GM18508 (cell line): ENCODE data around the gene MACC1.
"Not testable (repeated sequence)": the region's sequence is repeated elsewhere in the genome, so short reads cannot be mapped to it uniquely, and the experiment has no call there.

Experiments
- ATAC-seq: cut with Tn5 transposase; IDR thresholded peaks from one replicate; pipeline ENCODE4 v1.9.1; 2021; ENCODE audit warnings: moderate number of reproducible peaks; ENCODE audit not compliant: insufficient read depth, unreplicated experiment

MACC1 gene

GRCh38 chr7:20136647-20137046, 80.5 kb downstream of the MACC1 start:
- no peak for ATAC-seq

- ATAC-seq = no peak
Observed at GRCh38 chr7:20133803-20134202, 83.4 kb downstream of the MACC1 start.

DNA sequence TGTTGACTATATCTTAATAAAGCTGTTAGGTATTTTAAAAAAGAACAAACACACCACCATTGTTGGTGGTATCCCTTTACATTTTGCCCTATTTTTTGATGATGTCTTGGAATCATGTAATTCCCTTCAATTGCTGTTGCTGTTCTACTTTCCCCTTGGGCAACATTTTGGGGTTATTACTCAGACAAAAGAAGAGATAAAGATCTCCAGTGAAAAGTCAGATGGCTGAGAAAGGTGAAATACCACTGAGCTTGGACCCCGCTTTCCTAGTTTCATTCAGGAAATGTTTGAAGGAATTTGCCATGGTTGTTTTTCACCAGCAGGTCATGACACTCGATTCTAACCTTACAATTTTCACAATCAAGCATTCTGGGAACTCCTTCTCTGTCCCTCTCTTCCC, 84.6 kb downstream of the MACC1 start:
- ATAC-seq = no peak

DNA sequence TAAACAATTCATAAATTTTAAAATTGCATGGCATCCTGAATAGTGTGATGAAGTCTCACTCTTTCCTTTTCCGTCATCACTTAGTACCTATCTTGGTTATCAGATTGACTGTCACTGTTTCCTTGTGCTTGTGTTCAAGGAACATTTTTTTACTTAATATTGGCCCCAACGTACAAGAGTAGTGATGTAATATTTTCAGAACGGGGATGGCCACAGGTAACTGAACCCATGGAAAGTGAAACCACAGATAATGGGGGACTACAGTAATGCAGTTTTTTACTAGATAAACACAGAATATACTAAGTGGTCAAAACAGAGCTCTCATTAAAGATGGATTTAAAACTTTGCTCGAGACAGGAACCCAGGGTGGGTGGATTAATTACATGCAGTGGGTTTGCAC, 85.4 kb downstream of the MACC1 start:
- no peak for ATAC-seq

DNA sequence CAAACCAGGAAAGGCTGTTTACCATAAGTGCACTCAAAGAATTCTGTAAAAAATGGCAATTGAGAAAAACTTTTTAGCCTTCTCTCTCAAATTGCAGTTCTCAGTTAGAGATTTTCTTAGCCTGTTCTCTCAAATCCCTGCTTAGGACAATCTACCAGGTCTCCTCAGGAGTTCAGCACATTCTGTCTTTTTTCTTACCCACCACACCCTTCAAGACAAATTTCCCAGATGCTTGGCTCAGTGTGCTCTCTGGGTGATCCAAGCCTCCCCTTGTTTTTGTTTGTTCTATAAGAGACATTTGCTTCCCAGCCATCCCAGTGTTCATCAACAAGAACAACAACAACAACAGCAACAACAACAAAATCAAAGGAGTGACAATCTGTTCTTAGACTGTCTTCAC, 87.3 kb downstream of the MACC1 start:
- no peak for ATAC-seq

DNA sequence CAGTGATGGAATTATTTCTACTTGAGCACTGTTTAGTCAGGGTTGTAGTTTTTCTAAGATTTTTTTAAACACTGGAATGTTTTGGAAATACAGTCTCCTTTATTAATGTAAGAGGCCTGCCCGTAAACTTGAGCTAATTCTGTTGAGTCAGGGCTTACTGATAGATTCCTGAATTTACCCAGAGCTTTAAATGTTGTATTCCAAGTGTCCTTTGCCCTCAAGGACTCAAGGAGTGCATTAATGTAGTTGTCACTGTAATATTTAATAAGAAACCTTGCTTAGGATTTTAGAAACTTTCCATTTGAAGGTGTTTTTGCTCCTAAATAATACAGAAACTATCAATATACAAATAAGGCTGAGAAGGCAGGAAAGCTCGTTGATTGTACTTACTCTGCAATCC, 89.2 kb downstream of the MACC1 start:
- no peak for ATAC-seq

- ATAC-seq = not testable (repeated sequence)
Observed at GRCh38 chr7:20126060-20126459, 91.1 kb downstream of the MACC1 start.

DNA sequence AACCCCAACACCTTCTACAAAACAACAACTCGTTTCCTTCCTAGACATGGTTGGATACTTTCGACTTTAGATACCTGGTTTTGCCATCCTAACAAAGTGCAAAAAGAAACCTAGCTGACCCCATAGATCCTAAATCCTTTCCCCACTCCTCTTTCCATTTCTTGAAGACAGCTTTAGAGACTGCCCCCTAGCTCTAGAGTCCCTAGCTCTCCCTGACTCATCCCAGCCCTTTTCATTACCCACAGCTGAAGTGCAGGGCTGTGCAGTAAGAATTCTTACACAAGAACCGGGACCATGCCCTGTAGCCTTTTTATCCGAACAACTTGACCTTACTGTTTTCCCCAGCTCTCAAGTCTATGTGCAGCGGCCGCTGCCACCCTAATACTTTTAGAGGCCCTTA, 93.1 kb downstream of the MACC1 start:
- ATAC-seq = not testable (repeated sequence)

- not testable (repeated sequence) for ATAC-seq
Observed at GRCh38 chr7:20122653-20123316, 94.4 kb downstream of the MACC1 start.

DNA sequence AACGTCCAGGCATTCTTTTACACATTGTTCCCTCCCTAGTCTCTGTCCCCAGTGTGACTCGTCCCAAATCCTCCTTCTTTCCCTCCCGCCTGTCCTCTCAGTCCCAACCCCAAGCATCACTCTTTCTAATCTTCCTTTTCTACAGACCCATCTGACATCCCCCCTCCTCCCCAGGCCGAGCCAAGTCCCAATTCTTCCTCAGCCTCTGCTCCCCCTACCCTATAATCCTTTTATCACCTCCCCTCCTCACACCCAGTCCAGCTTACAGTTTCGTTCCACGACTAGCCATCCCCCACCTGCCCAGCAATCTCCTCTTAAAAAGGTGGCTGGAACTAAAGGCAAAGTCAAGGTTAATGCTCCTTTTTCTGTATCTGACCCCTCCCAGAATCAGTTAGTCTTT, 95.1 kb downstream of the MACC1 start:
- no peak for ATAC-seq

- no peak for ATAC-seq
Observed at GRCh38 chr7:20121404-20121803, 95.8 kb downstream of the MACC1 start.

- not testable (repeated sequence) for ATAC-seq
Observed at GRCh38 chr7:20120611-20121168, 96.5 kb downstream of the MACC1 start.

GRCh38 chr7:20116869-20117268, 100.3 kb downstream of the MACC1 start:
- no peak for ATAC-seq

GRCh38 chr7:20114468-20114867, 102.7 kb downstream of the MACC1 start:
- ATAC-seq = peak; percentile 77

DNA sequence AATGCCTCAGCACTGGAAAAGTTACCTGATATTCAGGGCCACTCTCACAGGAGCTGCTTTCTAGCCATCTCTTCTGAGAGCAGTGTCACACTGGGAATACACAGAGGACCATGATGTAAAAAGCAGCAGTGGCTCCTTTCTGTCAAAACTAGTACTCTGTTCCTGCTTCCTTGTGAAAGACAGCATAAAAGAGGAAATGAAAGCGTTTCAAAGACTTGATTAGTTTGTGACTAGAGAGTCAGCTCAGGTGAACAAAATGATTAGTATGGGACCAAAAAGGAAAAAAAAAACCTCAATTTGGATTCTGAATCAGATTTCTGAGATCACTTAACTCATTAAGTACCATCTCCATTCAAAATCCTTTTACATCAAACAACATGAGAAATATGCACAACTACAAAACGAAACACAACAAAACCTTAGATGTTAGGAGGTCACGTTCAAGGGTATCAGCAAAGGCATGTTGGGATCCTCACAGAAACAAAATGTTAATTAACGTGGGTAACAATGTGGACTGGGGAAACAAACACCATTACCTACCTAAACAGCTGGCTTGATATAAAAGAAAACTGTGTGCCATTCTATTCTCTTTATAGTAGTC, 103.7 kb downstream of the MACC1 start:
- ATAC-seq = peak; percentile 70

GRCh38 chr7:20112696-20113095, 104.5 kb downstream of the MACC1 start:
- no peak for ATAC-seq

DNA sequence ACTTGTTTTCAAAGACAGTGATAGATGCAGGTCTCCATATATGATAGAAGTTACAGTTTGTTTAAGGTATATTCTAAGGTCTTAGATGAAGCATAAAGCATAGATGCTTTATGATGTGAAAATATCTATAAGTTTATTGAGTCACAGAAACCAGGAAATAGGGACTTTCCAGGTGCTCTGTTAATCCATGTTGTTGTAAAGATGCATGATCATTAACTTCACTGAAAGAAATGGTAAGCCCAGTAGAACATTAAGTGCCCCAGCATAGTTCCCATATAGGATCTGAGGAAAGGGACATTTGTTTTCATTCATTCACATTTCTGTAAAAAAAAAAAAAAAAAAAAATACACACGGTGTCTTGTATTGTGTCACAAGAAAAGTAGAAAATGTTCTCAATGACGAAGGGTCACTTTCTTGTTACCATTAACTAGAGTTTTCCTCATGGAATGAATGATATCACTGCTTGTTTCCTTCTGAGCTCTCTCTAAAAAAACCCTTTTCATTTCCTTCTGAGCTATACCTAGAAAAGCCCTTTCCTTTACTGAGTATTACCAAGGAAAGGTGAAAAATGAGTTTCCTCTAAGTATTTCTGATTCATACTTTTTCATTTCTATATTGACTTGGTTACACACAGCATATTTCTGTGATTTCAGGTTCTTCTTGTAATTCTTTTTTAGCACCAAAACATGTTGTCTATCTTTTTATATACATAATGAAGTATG, 105.2 kb downstream of the MACC1 start:
- no peak for ATAC-seq

- ATAC-seq = no peak
Observed at GRCh38 chr7:20107582-20107981, 109.6 kb downstream of the MACC1 start.

- no peak for ATAC-seq
Observed at GRCh38 chr7:20104696-20105095, 112.5 kb downstream of the MACC1 start.

DNA sequence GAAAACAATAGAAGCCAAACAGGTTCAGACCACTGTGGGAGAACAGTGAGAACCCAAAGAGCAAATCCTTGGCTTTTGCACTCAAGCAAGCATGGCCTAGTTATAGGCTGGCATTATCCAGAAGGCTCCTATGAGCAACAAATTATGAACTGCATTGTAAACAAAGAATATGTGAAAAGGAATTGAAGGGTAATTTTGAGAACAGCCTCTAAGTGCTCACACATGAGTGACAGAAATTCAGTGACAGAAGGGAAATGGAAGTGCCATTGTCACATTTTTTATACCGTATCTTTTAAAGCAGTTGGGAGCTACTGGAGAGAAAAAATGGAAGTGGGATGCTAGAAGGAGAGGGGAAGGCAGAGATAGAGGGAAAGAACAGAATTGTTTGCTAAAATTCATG, 114.2 kb downstream of the MACC1 start:
- ATAC-seq = no peak

DNA sequence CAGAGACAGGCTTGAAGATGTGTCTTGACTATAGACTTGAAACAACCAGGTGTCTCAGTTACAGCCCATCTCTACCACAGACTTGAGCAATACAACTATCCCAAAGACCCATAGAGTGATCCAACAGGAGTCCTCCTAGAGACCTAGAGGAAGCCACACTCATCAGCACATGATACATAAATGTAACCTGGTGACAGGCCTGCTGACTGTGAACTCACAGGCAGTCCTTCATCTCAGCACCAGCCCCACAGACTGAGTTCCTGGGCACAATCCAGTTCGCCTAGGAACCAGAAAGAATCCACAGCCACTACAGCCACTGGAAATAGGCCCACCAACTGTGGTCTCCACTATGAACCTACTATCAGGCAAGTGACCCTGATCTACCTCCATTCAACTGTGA, 121.3 kb downstream of the MACC1 start:
- ATAC-seq = no peak
